GM21367 (cell line): ENCODE results near the gene C15orf39.
A peak's percentile ranks its signal among the peaks of the same experiment; 100 is the strongest.

Experiments
- ATAC-seq: cut with Tn5 transposase; IDR thresholded peaks from one replicate; pipeline ENCODE4 v1.9.1; 2021; ENCODE audit not compliant: unreplicated experiment

C15orf39 gene

DNA sequence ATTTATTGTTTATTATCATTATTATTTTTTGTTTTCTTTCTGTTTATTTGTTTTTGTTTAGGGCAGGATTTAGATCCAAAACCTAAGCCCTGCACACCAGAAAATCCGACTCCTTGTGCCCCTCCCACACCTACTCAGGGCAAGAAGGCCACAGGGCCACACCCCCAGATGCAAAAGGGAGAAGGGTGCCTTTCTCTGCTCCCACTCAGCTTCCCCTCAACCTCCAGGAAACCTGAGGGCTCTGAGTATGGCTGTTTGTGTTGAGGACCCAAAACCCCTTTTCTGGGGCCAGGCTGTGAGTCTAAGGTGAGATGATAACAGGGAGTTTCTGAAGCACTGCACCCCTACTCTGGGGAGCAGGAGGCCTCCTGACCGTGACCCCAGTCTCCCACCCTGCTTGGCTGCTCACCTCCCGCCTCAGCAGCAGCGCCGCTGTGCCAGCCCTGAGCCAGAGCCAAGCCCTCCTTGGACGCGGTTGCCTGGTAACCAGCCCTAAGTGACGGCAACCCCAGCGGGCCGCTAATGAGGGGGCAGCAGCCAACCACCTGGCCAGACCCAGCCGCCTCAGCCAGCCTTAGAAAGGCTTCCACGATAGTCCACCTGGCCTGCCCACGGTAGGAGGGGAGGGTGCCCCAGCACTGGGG is 6.4 kb upstream of the C15orf39 start:
- ATAC-seq = no peak

- ATAC-seq = no peak
Observed at GRCh38 chr15:75195766-75196241, 5.9 kb upstream of the C15orf39 start.

DNA sequence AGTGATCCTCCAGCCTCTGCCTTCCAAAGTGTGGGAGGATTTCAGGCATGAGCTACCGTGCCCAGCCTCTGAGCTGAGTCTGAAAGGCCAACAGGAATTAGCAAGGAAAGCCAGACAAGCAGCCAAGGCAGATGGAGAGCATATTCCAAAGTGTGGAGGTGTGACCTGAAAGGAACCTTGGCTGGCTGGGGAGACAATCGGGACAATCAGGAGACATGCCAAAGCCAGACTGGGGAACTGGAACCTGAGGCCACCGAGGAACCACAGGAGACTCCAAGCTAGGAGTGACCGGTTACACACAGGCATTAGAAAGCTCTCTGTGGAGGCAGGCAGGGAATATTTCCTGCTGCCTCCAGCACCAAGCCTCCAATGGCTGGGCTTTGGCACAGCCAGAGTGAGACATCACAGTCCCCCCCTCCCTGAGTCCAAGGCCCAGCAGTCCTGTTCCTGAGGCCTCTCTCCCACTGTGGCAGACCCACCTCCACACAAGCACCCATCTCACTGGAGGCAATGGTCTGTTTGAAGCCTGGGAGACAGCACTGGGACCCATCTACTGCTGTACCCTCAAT is 4.5 kb upstream of the C15orf39 start:
- no peak for ATAC-seq

DNA sequence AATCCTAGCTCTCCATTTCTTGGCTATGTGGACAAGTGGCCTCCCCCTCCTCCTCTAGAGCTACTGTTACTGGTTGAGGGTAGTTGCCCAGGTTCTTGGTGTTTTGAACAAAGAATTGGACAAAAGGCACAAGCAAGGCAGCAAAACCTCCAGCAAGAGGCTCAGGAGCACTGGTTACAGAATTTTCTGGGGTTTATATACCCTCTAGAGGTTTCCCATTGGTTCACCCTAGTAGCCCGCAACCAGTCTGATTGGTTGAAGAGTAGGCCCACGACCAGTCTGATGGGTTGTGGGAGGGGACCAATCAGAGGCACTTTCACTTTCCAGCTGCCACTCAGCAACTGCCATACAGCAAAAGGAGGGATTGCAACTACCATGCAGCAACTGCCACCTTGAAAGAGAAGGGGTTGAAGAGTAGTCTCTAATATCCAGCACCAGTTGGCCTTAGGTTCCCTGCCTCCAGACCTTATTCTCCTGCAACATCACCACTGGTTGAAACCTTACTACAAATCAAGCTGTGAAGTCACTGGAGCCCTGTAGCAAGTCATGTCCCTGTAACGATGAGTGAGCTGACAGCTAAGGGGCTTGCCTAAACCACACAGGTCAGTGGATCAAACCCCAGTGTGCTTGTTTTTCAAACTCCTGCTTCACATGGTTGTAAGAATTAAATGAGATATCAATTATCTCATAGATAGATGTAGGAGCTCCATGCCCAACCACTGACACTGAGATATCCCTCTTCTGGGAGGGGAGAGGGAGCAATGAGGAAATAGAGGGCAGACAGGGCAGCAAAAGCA is 2.9 kb upstream of the C15orf39 start:
- no peak for ATAC-seq

DNA sequence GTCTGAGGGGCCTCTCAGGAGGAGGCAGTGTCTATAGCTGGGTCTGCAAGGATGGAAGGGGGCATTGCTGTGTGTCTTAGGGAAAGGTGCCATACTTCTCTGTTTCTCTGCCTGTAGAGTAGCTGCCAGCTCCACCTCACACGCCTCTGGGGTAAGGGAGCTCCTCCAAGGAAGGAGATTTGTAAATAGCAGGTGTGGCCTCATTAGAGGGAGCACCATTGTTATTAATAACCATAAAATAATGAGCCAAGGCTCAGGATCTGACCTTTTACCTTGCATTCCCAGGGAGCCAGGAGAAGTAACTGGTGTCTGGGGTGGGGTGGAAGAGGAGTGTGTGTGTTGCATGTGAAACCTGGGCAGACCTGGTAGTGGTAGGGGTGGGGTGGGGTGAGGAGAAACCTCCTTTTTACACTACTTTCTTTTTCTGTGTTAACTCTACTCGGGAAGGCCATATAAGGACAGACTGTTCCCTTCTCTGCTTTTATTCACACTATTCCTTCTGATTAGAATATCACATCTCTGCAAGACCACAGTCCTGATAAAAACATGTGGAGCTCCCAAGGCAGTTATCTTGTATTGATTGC is 2.2 kb upstream of the C15orf39 start:
- no peak for ATAC-seq

- ATAC-seq = no peak
Observed at GRCh38 chr15:75200391-75200764, 1.3 kb upstream of the C15orf39 start.

- ATAC-seq = no peak
Observed at GRCh38 chr15:75200765-75201615, 692 bp upstream of the C15orf39 start.

DNA sequence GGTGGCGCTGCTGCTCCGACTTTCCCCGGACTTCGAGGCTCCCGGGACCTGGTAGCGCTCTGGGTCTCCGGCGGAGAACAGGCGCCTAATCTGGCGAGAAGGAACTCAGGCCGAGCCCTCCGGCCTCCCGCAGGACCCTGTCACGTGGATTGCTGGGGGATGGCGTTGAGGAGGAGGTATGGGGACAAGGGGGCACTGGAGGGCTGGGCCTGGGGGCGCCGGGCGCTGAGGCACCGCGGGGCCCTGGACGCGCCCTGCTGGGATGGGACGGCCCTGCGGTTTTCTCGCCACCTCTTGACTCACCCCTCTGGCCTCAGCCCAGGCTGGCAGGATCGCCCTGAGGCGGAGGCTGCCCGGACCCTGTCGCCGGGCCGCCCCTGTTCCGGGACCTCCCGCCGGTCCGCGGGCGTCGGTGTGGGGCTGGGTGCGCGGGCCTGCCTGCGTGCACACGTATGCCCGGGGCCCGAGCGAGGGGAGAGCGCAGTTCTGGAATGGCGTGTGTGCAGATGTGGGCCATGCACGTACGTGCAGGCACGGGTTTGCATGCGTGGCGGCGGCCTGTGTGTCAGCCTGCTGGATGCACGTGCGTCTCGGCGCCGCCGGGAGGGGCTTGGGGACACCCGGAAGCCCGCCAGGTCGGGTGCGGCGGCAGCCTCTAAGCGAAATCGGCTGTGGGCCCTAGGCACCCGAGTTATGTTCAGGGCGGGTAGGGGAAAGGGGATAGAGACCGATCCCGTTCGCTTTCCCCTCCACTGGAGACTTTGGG is 752 bp downstream of the C15orf39 start:
- ATAC-seq = peak; percentile 14

GRCh38 chr15:75203017-75203907 is 1.6 kb downstream of the C15orf39 start:
- no peak for ATAC-seq

- no peak for ATAC-seq
Observed at GRCh38 chr15:75203908-75204263, 2.2 kb downstream of the C15orf39 start.

DNA sequence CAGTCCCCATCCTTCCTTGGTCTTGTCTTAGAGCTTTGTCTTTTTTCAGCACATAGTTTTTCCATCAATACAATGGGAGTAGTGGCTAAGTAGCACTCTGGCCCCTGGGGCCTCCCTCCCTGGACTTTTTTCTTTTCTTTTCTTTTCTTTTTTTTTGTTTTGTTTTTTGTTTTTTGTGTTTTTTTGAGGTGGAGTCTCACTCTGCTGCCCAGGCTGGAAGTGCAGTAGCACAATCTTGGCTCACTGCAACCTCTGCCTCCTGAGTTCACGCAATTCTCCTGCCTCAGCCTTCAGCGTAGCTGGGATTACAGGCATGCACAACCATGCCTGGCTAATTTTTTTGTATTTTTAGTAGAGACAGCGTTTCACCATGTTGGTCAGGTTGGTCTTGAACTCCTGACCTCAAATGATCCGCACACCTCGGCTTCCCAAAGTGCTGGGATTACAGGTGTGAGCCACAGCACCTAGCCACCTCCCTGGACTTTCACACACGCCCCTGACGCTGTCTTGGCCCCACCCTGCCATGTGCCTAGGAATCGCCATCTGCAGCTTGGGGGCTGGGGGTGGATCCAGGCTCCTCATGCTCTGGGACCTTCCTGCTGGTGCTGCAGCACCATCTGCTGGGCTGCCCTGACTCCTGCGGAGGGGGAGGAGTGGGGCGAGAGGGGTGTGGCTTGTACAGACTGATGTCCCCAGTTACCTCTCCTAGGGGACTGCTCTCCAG is 2.8 kb downstream of the C15orf39 start:
- ATAC-seq = no peak

DNA sequence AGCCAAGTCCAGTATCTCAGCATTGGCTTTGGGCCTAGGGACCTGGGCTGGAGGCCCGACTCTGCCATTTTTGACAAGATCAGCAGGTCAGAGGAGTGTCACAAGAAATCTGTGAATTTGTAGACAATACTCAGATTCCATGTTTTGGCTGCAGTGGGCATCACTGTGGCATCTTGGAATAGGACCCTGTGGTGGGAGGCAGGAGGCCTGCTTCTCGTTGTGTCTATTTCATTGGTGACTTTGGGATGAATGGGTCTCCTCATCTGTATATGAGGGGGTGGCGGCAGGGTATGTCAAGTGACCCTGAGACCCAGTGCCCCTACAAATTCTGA is 3.3 kb downstream of the C15orf39 start:
- ATAC-seq = no peak

DNA sequence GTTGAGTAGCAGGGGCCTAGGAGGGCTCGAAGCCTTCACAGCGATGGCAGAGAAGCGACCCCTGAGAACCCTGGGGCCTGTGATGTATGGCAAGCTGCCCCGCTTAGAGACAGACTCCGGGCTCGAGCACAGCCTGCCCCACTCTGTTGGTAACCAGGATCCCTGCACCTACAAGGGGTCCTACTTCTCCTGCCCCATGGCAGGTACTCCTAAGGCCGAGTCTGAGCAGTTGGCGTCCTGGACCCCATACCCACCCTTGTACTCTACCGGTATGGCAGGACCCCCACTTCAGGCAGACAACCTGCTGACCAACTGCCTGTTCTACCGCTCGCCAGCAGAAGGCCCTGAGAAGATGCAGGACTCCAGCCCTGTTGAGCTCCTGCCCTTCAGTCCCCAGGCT is 4.3 kb downstream of the C15orf39 start:
- ATAC-seq = no peak

GRCh38 chr15:75206803-75207617 is 5.3 kb downstream of the C15orf39 start:
- no peak for ATAC-seq

DNA sequence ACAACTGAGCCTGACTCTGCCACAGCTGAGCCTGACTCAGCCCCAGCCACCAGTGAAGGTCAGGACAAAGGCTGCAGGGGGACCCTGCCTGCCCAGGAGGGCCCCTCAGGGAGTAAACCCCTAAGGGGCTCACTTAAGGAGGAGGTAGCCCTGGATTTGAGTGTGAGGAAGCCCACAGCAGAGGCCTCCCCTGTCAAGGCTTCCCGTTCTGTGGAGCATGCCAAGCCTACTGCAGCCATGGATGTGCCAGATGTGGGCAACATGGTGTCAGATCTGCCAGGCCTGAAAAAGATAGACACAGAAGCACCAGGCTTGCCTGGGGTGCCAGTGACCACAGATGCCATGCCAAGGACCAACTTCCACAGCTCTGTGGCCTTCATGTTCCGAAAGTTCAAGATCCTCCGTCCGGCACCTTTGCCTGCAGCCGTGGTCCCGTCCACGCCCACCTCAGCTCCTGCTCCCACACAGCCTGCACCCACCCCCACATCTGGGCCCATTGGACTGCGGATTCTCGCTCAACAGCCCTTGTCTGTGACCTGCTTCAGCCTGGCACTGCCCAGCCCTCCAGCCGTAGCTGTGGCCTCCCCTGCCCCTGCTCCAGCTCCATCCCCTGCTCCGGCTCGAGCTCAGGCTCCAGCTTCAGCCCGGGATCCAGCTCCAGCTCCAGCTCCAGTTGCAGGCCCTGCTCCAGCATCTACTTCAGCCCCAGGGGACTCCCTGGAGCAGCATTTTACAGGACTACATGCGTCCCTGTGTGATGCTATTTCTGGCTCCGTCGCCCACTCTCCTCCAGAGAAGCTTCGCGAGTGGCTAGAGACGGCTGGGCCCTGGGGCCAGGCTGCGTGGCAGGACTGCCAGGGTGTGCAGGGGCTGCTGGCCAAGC is 6.2 kb downstream of the C15orf39 start:
- ATAC-seq = no peak

DNA sequence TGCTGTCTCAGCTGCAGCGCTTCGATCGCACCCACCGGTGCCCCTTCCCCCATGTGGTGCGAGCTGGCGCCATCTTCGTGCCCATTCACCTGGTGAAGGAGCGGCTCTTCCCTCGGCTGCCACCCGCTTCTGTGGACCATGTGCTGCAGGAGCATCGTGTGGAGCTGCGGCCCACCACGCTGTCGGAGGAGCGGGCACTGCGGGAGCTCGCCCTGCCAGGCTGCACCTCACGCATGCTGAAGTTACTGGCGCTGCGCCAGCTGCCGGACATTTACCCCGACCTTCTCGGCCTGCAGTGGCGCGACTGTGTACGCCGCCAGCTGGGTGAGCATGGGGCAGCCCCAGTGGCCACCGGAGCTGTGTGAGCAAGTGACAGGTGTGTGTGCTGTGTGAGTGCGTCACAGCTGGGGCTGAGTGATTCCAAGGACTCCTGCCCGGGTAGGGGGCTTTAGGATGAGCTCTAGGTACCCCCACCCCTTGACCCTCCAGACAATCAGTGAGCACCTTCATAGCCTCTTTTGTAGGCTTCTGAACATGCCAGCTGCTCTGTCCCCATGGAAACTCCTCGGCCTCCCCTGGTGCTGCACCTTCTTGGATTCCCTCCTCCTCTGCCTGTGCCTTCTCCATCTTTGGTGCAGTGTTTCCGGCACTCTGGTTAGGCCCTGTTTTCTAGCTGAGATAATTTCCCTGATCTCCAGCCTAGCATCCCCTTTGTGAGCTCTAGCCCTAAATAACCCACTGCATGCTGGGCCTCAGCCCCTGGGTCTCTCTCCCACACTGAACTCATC is 7.0 kb downstream of the C15orf39 start:
- ATAC-seq = no peak
